NCI-H1048 (cell line): ENCODE measurements around the gene NTM.

Experiments used
- DNase-seq: peaks from one replicate; lab custom pipeline; 2025; lab: John Stamatoyannopoulos, UW

NTM gene

GRCh38 chr11:132075447-132075846 lies 705.0 kb downstream of the NTM start:
- no peak for DNase-seq

- no peak for DNase-seq
Observed at GRCh38 chr11:132077416-132077815, 707.0 kb downstream of the NTM start.

- DNase-seq = no peak
Observed at GRCh38 chr11:132078264-132079076, 708.1 kb downstream of the NTM start.

GRCh38 chr11:132080127-132080526 lies 709.7 kb downstream of the NTM start:
- DNase-seq = no peak

- DNase-seq = no peak
Observed at GRCh38 chr11:132082566-132082965, 712.2 kb downstream of the NTM start.

- DNase-seq = no peak
Observed at GRCh38 chr11:132084433-132084832, 714.0 kb downstream of the NTM start.

GRCh38 chr11:132087148-132087547 lies 716.7 kb downstream of the NTM start:
- DNase-seq = no peak

GRCh38 chr11:132088551-132088950 lies 718.1 kb downstream of the NTM start:
- DNase-seq = no peak

- no peak for DNase-seq
Observed at GRCh38 chr11:132093536-132094259, 723.3 kb downstream of the NTM start.

GRCh38 chr11:132094598-132094997 lies 724.2 kb downstream of the NTM start:
- DNase-seq = no peak

GRCh38 chr11:132095230-132096131 lies 725.1 kb downstream of the NTM start:
- no peak for DNase-seq

GRCh38 chr11:132096132-132096825 lies 725.9 kb downstream of the NTM start:
- DNase-seq = no peak

- no peak for DNase-seq
Observed at GRCh38 chr11:132099692-132100091, 729.3 kb downstream of the NTM start.

GRCh38 chr11:132100583-132100982 lies 730.2 kb downstream of the NTM start:
- no peak for DNase-seq

- DNase-seq = no peak
Observed at GRCh38 chr11:132101881-132102280, 731.5 kb downstream of the NTM start.

- no peak for DNase-seq
Observed at GRCh38 chr11:132103021-132103420, 732.6 kb downstream of the NTM start.

- no peak for DNase-seq
Observed at GRCh38 chr11:132106096-132106982, 735.9 kb downstream of the NTM start.

- no peak for DNase-seq
Observed at GRCh38 chr11:132111316-132111715, 740.9 kb downstream of the NTM start.

GRCh38 chr11:132111838-132112237 lies 741.4 kb downstream of the NTM start:
- no peak for DNase-seq

- DNase-seq = no peak
Observed at GRCh38 chr11:132112846-132113245, 742.4 kb downstream of the NTM start.

GRCh38 chr11:132114185-132114584 lies 743.8 kb downstream of the NTM start:
- DNase-seq = no peak
